H9 (cell line): ENCODE measurements around the gene TTLL3. TPM values are rescaled to one million over a fixed set of nuclear protein-coding genes. Genes with fewer than 3 reads are reported as not detected.

Source experiments
- DNase-seq: peaks from one replicate; pipeline ENCODE4 v3.0.0-alpha.2; 2017
- H2AFZ ChIP-seq: one replicate; pipeline ENCODE4 v1.6.1; 2013; ENCODE audit warnings: mild to moderate bottlenecking, low read length, control low read depth, moderate library complexity
- H2AK5ac ChIP-seq: 2 replicates; pipeline ENCODE4 v1.6.1; 2013; ENCODE audit warnings: low read length, control low read depth, mixed read lengths; ENCODE audit not compliant: insufficient read length
- H2BK120ac ChIP-seq: one replicate; pipeline ENCODE4 v1.6.1; 2013; ENCODE audit warnings: low read depth, mild to moderate bottlenecking, low read length, control low read depth, inconsistent platforms; ENCODE audit not compliant: poor library complexity, severe bottlenecking
- H2BK12ac ChIP-seq: 2 replicates; pipeline ENCODE4 v1.6.1; 2013; ENCODE audit warnings: low read length, control low read depth, mixed read lengths, low read depth; ENCODE audit not compliant: insufficient read length
- H2BK15ac ChIP-seq: 2 replicates; pipeline ENCODE4 v1.6.1; 2013; ENCODE audit warnings: low read depth, low read length, control low read depth
- H2BK20ac ChIP-seq: one replicate; pipeline ENCODE4 v1.6.1; 2013; ENCODE audit warnings: low read depth, mild to moderate bottlenecking, low read length, control low read depth, inconsistent platforms; ENCODE audit not compliant: poor library complexity, severe bottlenecking
- H2BK5ac ChIP-seq: 2 replicates; pipeline ENCODE4 v1.6.1; 2013; ENCODE audit warnings: low read length, control low read depth, mixed read lengths; ENCODE audit not compliant: insufficient read length
- H3K14ac ChIP-seq: 2 replicates; pipeline ENCODE4 v1.6.1; 2013; ENCODE audit warnings: low read length, control low read depth; ENCODE audit not compliant: insufficient read depth
- H3K18ac ChIP-seq: 2 replicates; pipeline ENCODE4 v1.6.1; 2013; ENCODE audit warnings: low read depth, mild to moderate bottlenecking, mixed read lengths, low read length, control low read depth; ENCODE audit not compliant: insufficient read length
- H3K23ac ChIP-seq: 2 replicates; pipeline ENCODE4 v1.6.1; 2013; ENCODE audit warnings: low read length, control low read depth, mixed read lengths, low read depth; ENCODE audit not compliant: insufficient read length
- H3K23me2 ChIP-seq: 2 replicates; pipeline ENCODE4 v1.6.1; 2013; ENCODE audit warnings: low read depth, mild to moderate bottlenecking, mixed read lengths, low read length, control low read depth; ENCODE audit not compliant: insufficient read length, poor library complexity, severe bottlenecking
- H3K27ac ChIP-seq: 2 replicates; pipeline ENCODE4 v1.5.1; 2013; ENCODE audit warnings: low read length, control low read depth, mixed read lengths, low read depth; ENCODE audit not compliant: insufficient read length
- H3K27me3 ChIP-seq: 2 replicates; pipeline ENCODE4 v1.6.1; 2013; ENCODE audit warnings: low read length, control low read depth, inconsistent platforms; ENCODE audit not compliant: insufficient read depth
- H3K4ac ChIP-seq: 2 replicates; pipeline ENCODE4 v1.6.1; 2013; ENCODE audit warnings: low read depth, mild to moderate bottlenecking, control low read depth, inconsistent platforms, low read length, moderate library complexity
- H3K4me1 ChIP-seq: 2 replicates; pipeline ENCODE4 v1.6.1; 2013; ENCODE audit warnings: low read length, control low read depth, inconsistent platforms; ENCODE audit not compliant: insufficient read depth
- H3K4me2 ChIP-seq: 2 replicates; pipeline ENCODE4 v1.6.1; 2013; ENCODE audit warnings: low read length, control low read depth, mixed read lengths; ENCODE audit not compliant: insufficient read length, insufficient read depth
- H3K56ac ChIP-seq: 2 replicates; pipeline ENCODE4 v1.6.1; 2013; ENCODE audit warnings: low read depth, mild to moderate bottlenecking, mixed read lengths, low read length, control low read depth; ENCODE audit not compliant: insufficient read length
- H3K79me1 ChIP-seq: 2 replicates; pipeline ENCODE4 v1.6.1; 2013; ENCODE audit warnings: low read depth, mild to moderate bottlenecking, moderate library complexity, low read length, control low read depth, inconsistent platforms; ENCODE audit not compliant: insufficient read depth, poor library complexity, severe bottlenecking
- H3K79me2 ChIP-seq: 2 replicates; pipeline ENCODE4 v1.6.1; 2013; ENCODE audit warnings: low read length, control low read depth, inconsistent platforms; ENCODE audit not compliant: insufficient read depth
- H3K9ac ChIP-seq: 2 replicates; pipeline ENCODE4 v1.6.1; 2013; ENCODE audit warnings: low read length, control low read depth, mixed read lengths; ENCODE audit not compliant: insufficient read length; ENCODE audit errors: extremely low read depth
- H3K9me3 ChIP-seq: one replicate; pipeline ENCODE4 v1.6.1; 2013; ENCODE audit warnings: low read depth, low read length, inconsistent platforms; ENCODE audit not compliant: control insufficient read depth
- H3T11ph ChIP-seq: one replicate; pipeline ENCODE4 v1.6.1; 2013; ENCODE audit warnings: mild to moderate bottlenecking, low read length, control low read depth, inconsistent platforms
- H4K20me1 ChIP-seq: one replicate; pipeline ENCODE4 v1.6.1; 2013; ENCODE audit not compliant: control insufficient read depth, insufficient read length, insufficient read depth
- H4K5ac ChIP-seq: 2 replicates; pipeline ENCODE4 v1.6.1; 2013; ENCODE audit warnings: low read depth, mild to moderate bottlenecking, mixed read lengths, low read length, control low read depth; ENCODE audit not compliant: insufficient read length
- H4K8ac ChIP-seq: replicated peaks from 2 replicates; pipeline ENCODE4 v1.6.1; 2013; ENCODE audit warnings: low read length, control low read depth, mixed read lengths, low read depth; ENCODE audit not compliant: insufficient read length
- H4K91ac ChIP-seq: 2 replicates; pipeline ENCODE4 v1.6.1; 2013; ENCODE audit warnings: low read depth, mild to moderate bottlenecking, moderate library complexity, mixed read lengths, low read length, control low read depth; ENCODE audit not compliant: insufficient read length
- H3K27ac Mint-ChIP-seq, 3 experiments: 2 replicates in 2 of 3; 3 replicates in 1 of 3; pipeline ENCODE4 v1.8.0; 2020 to 2021; ENCODE audit warnings: mixed read lengths in 3 of 3, mild to moderate bottlenecking in 1 of 3, moderate library complexity in 1 of 3
- H3K27me3 Mint-ChIP-seq: 2 replicates; pipeline ENCODE4 v1.8.0; 2021; ENCODE audit warnings: low read depth, mild to moderate bottlenecking, moderate library complexity, mixed read lengths
- H3K36me3 Mint-ChIP-seq, 3 experiments: 2 replicates in 2 of 3; 3 replicates in 1 of 3; pipeline ENCODE4 v1.8.0; 2020 to 2021; ENCODE audit warnings: low read depth in 3 of 3, mixed read lengths in 3 of 3; ENCODE audit not compliant: insufficient read depth in 1 of 3
- H3K4me1 Mint-ChIP-seq, 2 experiments: 2 replicates each; pipeline ENCODE4 v1.8.0; 2020; ENCODE audit warnings: mixed read lengths in 2 of 2
- H3K4me3 Mint-ChIP-seq, 2 experiments: 2 replicates in 1 of 2; 3 replicates in 1 of 2; pipeline ENCODE4 v1.8.0; 2020 to 2021; ENCODE audit warnings: mild to moderate bottlenecking in 2 of 2, mixed read lengths in 2 of 2, moderate library complexity in 1 of 2
- H3K9me3 Mint-ChIP-seq, 2 experiments: 2 replicates in 1 of 2; 3 replicates in 1 of 2; pipeline ENCODE4 v1.8.0; 2020; ENCODE audit warnings: mild to moderate bottlenecking in 2 of 2, mixed read lengths in 2 of 2, moderate library complexity in 1 of 2
- WGBS: extraction: QIAGEN DNeasy Blood & Tissue Kit; methylation state at CpG from one replicate; pipeline ENCODE4 v1.1.7; 2013; ENCODE audit warnings: missing lambda C conversion rate, low lambda C conversion rate, mixed read lengths; ENCODE audit not compliant: insufficient read length; ENCODE audit errors: extremely low coverage; 5-methylcytosine and 5-hydroxymethylcytosine counted together
- total RNA-seq: library from RNA; stranded (reverse); gene quantifications from 2 replicates; pipeline ENCODE4 v1.2.1, GENCODE V29; 2021
- TF ChIP-seq, protein P1 (sequence below): fragments of 200-600 bp; sonication (generic); conservative IDR thresholded peaks from 3 replicates; pipeline ENCODE4 v1.8.0; 2021; ENCODE audit warnings: antibody characterized with exemption, mild to moderate bottlenecking

The TTLL3 gene
- total RNA-seq, 1 experiment from 2014 or later = 14.4 TPM

DNA sequence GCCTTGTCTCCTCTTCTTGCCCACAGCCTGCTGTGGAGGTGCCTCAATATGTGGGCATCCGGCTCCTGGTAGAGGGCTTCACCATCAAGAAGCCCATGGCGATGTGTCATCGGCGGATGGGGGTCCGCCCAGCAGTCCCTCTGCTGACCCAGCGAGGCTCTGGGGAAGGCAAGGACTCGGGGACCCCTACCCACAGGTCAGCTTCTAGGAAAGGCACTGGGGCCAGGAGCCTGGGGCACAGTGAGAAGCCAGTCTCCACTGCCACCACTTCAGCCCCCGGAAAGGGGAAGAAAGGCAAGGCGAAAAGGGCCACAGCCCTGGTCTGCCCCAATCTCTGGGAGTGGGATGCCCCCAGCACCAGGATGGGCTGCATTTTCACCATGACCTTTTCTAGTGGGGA lies 23.0 kb downstream of the TTLL3 start:
- Histone ChIP-seq H2AK5ac (no peak overlapping the region), H3K9ac (no peak overlapping the region), H4K20me1 (no peaks in the 10 kb centered on the region), H3K27me3 (no peaks in the 10 kb centered on the region), H3K23ac (no peak overlapping the region), H3K9me3 (no peaks in the 10 kb centered on the region), H3K23me2 (no peaks in the 10 kb centered on the region), H4K91ac (no peak overlapping the region), H3K14ac (no peak overlapping the region), H2BK12ac (no peak overlapping the region), H3K4me2 (no peak overlapping the region), H2BK120ac (no peak overlapping the region), H2BK15ac (no peak overlapping the region), H3K4ac (no peak overlapping the region), H3K4me1 (no peaks in the 10 kb centered on the region), H4K5ac (no peak overlapping the region), H3T11ph (no peak overlapping the region), H3K18ac (no peak overlapping the region), H3K79me2 (no peaks in the 10 kb centered on the region), H3K56ac (no peak overlapping the region), H3K79me1 (no peaks in the 10 kb centered on the region), H4K8ac (no peak overlapping the region), H2BK5ac (no peak overlapping the region), H2AFZ (no peak overlapping the region), H2BK20ac (no peak overlapping the region), H3K27ac (no peak overlapping the region)
- TF ChIP-seq, protein P1, sequence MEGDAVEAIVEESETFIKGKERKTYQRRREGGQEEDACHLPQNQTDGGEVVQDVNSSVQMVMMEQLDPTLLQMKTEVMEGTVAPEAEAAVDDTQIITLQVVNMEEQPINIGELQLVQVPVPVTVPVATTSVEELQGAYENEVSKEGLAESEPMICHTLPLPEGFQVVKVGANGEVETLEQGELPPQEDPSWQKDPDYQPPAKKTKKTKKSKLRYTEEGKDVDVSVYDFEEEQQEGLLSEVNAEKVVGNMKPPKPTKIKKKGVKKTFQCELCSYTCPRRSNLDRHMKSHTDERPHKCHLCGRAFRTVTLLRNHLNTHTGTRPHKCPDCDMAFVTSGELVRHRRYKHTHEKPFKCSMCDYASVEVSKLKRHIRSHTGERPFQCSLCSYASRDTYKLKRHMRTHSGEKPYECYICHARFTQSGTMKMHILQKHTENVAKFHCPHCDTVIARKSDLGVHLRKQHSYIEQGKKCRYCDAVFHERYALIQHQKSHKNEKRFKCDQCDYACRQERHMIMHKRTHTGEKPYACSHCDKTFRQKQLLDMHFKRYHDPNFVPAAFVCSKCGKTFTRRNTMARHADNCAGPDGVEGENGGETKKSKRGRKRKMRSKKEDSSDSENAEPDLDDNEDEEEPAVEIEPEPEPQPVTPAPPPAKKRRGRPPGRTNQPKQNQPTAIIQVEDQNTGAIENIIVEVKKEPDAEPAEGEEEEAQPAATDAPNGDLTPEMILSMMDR = no peak
- Mint-ChIP-seq H3K4me1 (0 out of 4 replicates have a peak, but pooled peaks cover 0 to 3% of the 10 kb centered on the region in 2 experiments), H3K27me3 (no peaks in the 10 kb centered on the region), H3K4me3 (no peak overlapping the region), H3K27ac (no peak overlapping the region), H3K9me3 (no peaks in the 10 kb centered on the region), H3K36me3 (peaks cover 2 to 25% (median 13%) of the 10 kb centered on the region in 3 experiments)
- WGBS = no CpG with 5 or more reads among the region's 9 CpGs
- no peak for DNase-seq
